ENCODE results near the gene RNF149.
"Not testable (repeated sequence)": the region's sequence is repeated elsewhere in the genome, so short reads cannot be mapped to it uniquely, and the experiment has no call there.

Gene RNF149

DNA sequence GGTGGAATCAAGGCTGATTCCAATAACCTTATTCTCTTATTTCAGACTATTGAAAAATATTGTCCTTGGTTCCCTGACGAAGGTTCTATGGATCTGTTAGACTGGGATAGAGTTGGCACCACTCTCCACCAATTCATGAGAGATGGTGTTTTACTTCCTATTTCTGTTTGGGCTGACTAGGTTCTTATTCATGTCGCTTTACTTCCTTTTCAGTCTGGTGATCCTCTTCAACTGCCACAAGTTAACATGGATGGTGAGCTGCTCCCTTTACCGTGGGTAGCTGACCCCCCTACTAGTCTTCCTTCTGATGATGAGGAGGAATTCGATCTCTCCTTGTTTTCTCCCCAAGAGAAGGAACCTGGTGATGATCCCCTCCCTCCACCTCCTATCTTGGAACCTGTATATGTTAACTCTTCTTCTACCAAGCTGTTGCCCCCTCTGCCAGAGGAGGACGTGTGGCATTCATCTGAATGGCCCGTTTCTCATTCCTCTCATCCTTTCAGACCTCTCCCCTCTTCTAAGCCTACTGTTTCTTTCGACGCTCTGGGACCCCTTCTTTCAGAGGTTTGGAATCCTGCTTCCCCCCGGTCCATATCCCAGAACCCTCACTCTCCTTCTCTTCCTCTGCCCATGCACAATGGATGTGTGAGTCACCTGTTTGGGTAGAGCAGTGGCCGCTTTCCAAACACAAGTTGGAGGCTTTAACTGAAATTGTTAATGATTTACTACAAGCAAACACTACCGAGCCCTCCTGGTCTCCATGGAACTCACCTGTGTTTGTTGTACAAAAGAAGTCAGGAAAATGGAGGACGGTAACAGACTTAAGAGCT lies 69.4 kb downstream of the RNF149 start:
- intact Hi-C loops (cut with DNase I) = no loop called here
- DNase-seq = no peak

DNA sequence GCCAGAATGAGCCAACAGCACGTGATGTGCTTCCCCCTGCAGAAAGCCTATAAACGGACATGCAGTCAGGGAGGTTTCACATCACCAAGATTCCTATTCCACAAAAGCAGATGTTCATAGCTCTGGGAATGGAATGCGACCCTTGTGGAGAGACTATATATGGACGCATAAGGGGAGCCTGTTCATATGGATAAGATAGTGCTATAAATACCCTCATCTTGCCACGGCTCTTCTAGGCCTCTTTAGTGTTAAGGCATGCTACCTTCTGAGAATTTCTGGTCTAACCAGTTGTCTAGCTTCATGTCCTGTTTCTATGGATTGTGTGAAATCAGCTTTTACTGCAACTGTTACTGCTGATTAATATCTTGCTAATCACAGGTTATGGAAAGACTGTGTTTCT lies 70.6 kb downstream of the RNF149 start:
- intact Hi-C loops (cut with DNase I); DNase-seq: not testable (repeated sequence)

DNA sequence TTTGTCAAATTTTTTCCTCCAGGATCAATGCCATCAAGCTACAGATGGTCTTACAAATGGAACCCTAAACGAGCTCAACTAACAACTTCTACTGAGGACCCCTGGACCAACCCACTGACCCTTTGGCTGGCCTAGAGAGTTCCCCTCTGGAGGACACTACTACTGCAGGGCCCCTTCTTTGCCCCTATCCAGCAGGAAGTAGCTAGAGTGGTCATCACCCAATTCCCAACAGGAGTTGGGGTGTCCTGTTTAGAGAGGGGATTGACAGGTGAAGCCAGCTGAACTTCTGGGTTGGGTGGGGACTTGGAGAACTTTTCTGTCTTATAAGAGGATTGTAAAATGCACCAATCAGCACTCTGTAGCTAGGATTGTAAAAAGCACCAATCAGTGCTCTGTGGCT lies 72.5 kb downstream of the RNF149 start:
- DNase-seq; intact Hi-C loops (cut with DNase I): not testable (repeated sequence)

GRCh38 chr2:101234169-101234938 lies 74.1 kb downstream of the RNF149 start:
- intact Hi-C loops (cut with DNase I) = no loop called here
- DNase-seq = no peak

DNA sequence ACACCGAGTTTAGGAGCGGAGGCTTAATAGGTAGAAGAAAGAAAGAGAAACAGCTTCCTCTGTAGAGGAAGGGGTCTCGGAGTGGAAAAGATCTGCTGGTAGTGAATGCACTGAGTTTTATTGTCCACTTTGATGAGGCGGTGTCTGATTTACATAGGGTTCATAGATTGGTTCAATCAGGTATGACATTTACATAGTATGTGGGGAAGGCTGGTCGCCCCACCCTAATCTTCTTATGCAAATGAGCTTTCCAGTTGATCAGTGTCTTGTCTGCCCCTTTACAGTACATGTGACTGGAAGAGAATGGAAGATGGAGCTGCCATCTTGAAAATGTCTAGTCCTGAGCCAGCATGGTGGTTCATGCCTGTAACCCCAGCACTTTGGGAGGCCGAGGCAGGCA lies 75.7 kb downstream of the RNF149 start:
- intact Hi-C loops (cut with DNase I) = no loop called here
- no peak for DNase-seq

- no peak for DNase-seq
- intact Hi-C loops (cut with DNase I) = no loop called here
Measured at GRCh38 chr2:101231937-101232730, 76.4 kb downstream of the RNF149 start.

GRCh38 chr2:101231240-101231639 lies 77.3 kb downstream of the RNF149 start:
- intact Hi-C loops (cut with DNase I) = no loop called here
- no peak for DNase-seq

DNA sequence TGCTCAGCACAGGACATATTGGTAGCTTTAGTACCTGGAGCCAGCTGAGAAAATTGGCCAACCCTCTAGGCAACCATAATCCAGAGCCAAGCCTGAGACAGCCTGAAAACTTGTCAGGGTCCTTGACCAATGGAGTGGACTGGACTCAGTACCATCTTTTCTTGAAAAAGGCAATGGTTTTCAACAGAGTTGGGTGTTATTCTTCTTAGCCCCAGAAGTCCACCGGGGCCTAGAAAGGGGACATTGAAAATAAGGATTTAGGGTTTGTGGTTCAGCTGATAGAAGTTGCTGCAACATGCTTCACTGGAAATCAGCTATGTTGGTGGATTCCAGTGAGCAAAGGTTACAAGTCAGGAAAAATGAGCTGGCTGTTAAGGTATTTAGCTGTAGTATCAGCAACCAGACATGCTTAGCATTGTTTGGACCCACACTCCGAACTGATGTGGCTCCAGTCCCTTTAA lies 77.9 kb downstream of the RNF149 start:
- no peak for DNase-seq
- intact Hi-C loops (cut with DNase I) = no loop called here
